ENCODE results near the gene MAP3K13. TPM values are rescaled to one million over a fixed set of nuclear protein-coding genes. Genes with fewer than 3 reads are reported as not detected.

MAP3K13 gene
- total and polyA plus RNA-seq, 8 donors = 17.2 to 43.1 (median 23.3) TPM

DNA sequence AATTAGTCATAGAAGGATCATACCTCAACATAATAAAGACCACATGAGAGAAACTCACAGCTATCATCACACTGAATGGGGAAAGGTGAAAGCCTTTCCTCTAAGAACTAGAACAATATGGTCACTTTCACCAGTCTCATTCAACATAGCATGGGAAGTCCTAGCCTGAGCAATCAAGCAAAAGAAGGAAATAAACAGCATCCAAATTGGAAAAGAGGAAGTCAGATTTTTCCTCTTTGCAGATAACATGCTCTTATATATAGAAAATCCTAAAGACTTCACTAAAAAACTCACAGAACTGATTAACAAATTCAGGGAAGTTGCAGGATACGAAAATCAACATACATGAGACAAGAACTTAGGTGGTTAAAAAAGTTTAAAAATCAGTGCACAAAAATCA, 24.7 kb downstream of the MAP3K13 start:
- no peaks in the 10 kb centered on the region for H3K4me1 ChIP-seq
- ATAC-seq = no peak
- TF ChIP-seq, protein P1, sequence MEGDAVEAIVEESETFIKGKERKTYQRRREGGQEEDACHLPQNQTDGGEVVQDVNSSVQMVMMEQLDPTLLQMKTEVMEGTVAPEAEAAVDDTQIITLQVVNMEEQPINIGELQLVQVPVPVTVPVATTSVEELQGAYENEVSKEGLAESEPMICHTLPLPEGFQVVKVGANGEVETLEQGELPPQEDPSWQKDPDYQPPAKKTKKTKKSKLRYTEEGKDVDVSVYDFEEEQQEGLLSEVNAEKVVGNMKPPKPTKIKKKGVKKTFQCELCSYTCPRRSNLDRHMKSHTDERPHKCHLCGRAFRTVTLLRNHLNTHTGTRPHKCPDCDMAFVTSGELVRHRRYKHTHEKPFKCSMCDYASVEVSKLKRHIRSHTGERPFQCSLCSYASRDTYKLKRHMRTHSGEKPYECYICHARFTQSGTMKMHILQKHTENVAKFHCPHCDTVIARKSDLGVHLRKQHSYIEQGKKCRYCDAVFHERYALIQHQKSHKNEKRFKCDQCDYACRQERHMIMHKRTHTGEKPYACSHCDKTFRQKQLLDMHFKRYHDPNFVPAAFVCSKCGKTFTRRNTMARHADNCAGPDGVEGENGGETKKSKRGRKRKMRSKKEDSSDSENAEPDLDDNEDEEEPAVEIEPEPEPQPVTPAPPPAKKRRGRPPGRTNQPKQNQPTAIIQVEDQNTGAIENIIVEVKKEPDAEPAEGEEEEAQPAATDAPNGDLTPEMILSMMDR (IDR thresholded peaks at IDR 0.05) = no peak
- H3K27ac ChIP-seq = no peak overlapping the region
- H3K27me3 ChIP-seq = no peaks in the 10 kb centered on the region
- intact Hi-C loops (cut with DNase I) = no loop called here
- H3K36me3 ChIP-seq = no peaks in the 10 kb centered on the region
- FAIRE-seq = no peak
- no peak for DNase-seq
- no peaks in the 10 kb centered on the region for H3K9me3 ChIP-seq
- 93 to 94% methylated on average over 1 of the region's 1 CpG for WGBS, 2 donors
- no peak overlapping the region for H3K4me3 ChIP-seq

DNA sequence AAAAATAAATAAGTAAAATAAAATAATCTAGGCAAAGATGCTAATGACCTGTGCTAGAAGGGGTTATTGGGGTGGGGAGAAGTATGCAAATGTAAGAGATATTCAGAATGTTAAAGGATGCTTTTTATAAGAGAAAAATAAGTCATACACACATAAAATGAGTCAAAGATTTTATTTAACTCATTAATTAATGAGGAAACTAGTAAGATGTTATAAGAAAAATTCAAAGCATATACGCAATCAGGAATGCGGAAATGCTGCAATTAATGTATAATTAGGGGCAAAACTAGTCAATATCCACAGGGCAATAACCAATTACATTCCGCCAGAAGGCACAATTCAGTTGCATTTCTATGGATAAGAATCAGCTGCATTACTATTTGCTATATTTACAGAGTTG, 30.1 kb downstream of the MAP3K13 start:
- 96 to 97% methylated on average over 3 of the region's 3 CpGs for WGBS, 2 donors

DNA sequence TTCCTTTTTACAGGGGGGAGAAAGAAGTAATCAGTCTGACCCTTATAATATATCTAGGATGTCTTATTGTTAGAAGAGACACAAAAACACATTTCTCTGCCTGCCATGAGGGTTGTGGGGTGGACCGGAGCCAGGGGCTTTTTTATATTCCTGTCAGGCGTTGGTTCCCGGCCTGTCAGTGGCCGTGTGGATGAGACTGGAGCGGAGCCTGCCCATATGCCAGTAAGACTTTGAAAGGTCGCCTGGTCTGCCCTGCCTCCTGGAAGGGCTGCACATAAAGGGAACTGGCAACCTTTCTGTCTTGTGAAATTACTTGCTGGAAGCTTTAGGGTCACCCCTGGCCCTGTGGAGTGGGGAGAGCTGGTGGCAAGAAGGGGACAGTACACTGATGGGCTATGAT, 34.7 kb downstream of the MAP3K13 start:
- ATAC-seq (peak in 2 of 4 donors; percentile 46 to 63), FAIRE-seq (no peak), DNase-seq (peak in 1 of 6 donors; percentile 31)
- Histone ChIP-seq H3K4me1 (peaks cover 8 to 16% (median 13%) of the 10 kb centered on the region in 3 donors), H3K27me3 (no peaks in the 10 kb centered on the region), H3K4me3 (no peak overlapping the region), H3K27ac (no peak overlapping the region), H3K36me3 (no peaks in the 10 kb centered on the region), H3K9me3 (no peaks in the 10 kb centered on the region)
- WGBS, 2 donors = 55 to 56% methylated on average over 6 of the region's 6 CpGs
- intact Hi-C loops (cut with DNase I) = no loop called here
- TF ChIP-seq, protein P1 (IDR thresholded peaks at IDR 0.05) = no peak

More for the DNA sequence above, 30.1 kb downstream of the MAP3K13 start:
- TF ChIP-seq, protein P1 (IDR thresholded peaks at IDR 0.05) = no peak
- Histone ChIP-seq H3K36me3 (no peaks in the 10 kb centered on the region), H3K27me3 (no peaks in the 10 kb centered on the region), H3K27ac (no peak overlapping the region), H3K4me3 (no peak overlapping the region), H3K4me1 (peaks cover 6 to 7% (median 7%) of the 10 kb centered on the region in 3 donors), H3K9me3 (no peaks in the 10 kb centered on the region)
- FAIRE-seq (no peak), ATAC-seq (no peak), DNase-seq (no peak)
- intact Hi-C loops (cut with DNase I) = no loop called here

DNA sequence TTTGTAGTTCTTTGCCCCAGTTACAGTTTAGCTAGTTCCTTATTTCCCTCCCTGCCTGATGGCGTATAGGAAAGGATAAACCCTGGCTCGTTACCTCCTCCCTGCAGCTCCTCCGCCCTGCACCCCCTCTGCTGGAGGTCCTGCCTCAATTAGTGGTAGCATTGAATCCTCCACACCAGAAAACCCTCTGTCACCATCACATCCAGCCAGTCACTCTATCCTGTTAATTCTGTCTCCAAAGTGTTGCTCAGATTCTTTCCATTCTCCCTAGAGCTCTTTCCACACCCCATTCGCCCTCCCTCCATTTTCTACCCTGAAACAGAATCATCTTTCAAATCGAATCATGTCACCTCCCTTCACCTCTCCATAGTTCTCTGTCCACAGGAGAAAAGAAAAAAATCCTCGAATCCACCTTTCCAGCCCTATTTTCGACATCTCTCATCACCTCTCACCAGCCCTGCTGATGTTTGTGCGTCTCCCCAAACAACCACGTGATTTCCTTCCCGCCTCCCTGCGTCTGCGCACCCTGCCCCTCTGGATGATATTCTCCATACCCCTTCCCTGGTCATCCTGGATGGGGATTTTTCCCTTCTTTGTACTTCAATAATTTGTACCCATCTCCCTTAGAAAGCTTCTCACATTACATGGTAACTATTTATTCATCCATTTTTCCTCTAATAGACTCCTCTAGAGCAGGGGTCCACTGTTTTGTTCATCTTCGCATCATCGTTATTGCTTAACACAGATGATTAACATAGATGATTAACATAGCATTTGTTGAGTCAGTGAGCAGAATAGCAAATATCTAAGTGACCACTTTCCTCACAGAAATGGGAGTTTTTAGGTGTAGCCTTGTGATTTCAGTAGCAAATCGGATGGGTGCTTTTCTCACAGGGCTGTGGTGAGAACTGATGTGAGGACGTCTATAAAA, 37.1 kb downstream of the MAP3K13 start:
- 80 to 81% methylated on average over 16 of the region's 16 CpGs for WGBS, 2 donors
- H3K27ac ChIP-seq = no peak overlapping the region
- intact Hi-C loops (cut with DNase I) = no loop called here
- TF ChIP-seq, protein P1 (IDR thresholded peaks at IDR 0.05) = no peak
- ATAC-seq = no peak
- no peaks in the 10 kb centered on the region for H3K27me3 ChIP-seq
- peaks cover 13 to 31% (median 18%) of the 10 kb centered on the region in 3 donors for H3K4me1 ChIP-seq
- no peak overlapping the region for H3K4me3 ChIP-seq
- no peak for DNase-seq
- H3K9me3 ChIP-seq = no peaks in the 10 kb centered on the region
- no peaks in the 10 kb centered on the region for H3K36me3 ChIP-seq
- no peak for FAIRE-seq

DNA sequence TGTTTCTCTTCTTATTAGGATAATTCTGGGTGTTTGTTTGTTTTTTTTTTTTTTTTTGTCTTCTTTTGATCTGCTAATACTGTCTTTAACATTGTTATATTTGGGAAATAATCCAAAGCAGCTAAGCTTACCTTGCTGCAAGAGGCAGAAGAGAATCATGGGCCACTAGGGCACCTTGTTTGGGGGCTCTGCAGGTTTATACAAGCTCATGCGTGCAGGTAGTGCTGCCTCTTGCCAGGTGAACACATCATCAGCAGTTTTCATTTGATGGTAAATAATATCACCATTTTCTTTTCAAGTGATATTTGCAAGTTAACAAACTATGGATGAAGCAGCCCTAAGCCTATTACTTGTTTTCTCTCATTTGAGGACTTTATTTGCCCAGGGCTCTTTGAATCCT, 37.9 kb downstream of the MAP3K13 start:
- Histone ChIP-seq H3K9me3 (no peaks in the 10 kb centered on the region), H3K4me3 (no peak overlapping the region)

More for the DNA sequence above, 37.9 kb downstream of the MAP3K13 start:
- no peaks in the 10 kb centered on the region for H3K36me3 ChIP-seq
- H3K27me3 ChIP-seq = no peaks in the 10 kb centered on the region
- FAIRE-seq (no peak), ATAC-seq (no peak), DNase-seq (no peak)
- TF ChIP-seq, protein P1 (IDR thresholded peaks at IDR 0.05) = no peak
- H3K27ac ChIP-seq = no peak overlapping the region
- H3K4me1 ChIP-seq = peaks cover 13 to 35% (median 18%) of the 10 kb centered on the region in 3 donors
- intact Hi-C loops (cut with DNase I) = no loop called here
- WGBS, 2 donors = 87 to 92% methylated on average over 1 of the region's 1 CpG
